Breast epithelium (tissue), 4 donors: ENCODE measurements around the gene MTF2. TPM values are rescaled to one million over a fixed set of nuclear protein-coding genes. Genes with fewer than 3 reads are reported as not detected.

Experiments used
- DNase-seq, 2 donors: peaks; one replicate each; pipeline ENCODE4 v3.0.0-alpha.2; 2019; ENCODE audit warnings: low spot score in 2 of 2
- H3K27ac ChIP-seq, 2 donors: fragments of 200-600 bp; sonication (generic) in 1 of 2; one replicate each; pipeline ENCODE4 v1.5.1; 2016 to 2019; ENCODE audit warnings: mild to moderate bottlenecking in 1 of 2
- H3K27me3 ChIP-seq, 2 donors: fragments of 200-600 bp; sonication (generic) in 1 of 2; one replicate each; pipeline versions ENCODE4 v1.5.1 to v1.6.0; 2017 to 2019; ENCODE audit warnings: control low read depth in 1 of 2, mild to moderate bottlenecking in 1 of 2
- H3K36me3 ChIP-seq: fragments of 200-600 bp; one replicate; pipeline ENCODE4 v1.5.1; 2019
- H3K4me1 ChIP-seq, 2 donors: fragments of 200-600 bp; sonication (generic); one replicate each; pipeline ENCODE4 v1.5.1; 2016 to 2019; ENCODE audit warnings: control low read depth in 1 of 2
- H3K4me3 ChIP-seq, 3 donors: fragments of 200-600 bp; sonication (generic); 1 replicate in 2 of 3; 2 replicates in 1 of 3; pipeline ENCODE4 v1.5.1; 2016 to 2019; ENCODE audit warnings: mild to moderate bottlenecking in 3 of 3, moderate library complexity in 2 of 3
- H3K9me3 ChIP-seq, 2 donors: fragments of 200-600 bp; sonication (generic) in 1 of 2; one replicate each; pipeline ENCODE4 v1.5.1; 2016 to 2019; ENCODE audit warnings: control low read depth in 1 of 2
- POLR2A ChIP-seq: fragments of 450-650 bp; IDR thresholded peaks from one replicate; pipeline ENCODE4 v1.6.1; 2016; ENCODE audit warnings: antibody characterized with exemption, mild to moderate bottlenecking, moderate library complexity
- POLR2AphosphoS5 ChIP-seq, 3 donors: sonication (generic); formaldehyde crosslinking; IDR thresholded peaks; one replicate each; pipeline ENCODE4 v1.6.1; 2017; ENCODE audit warnings: antibody characterized with exemption in 3 of 3
- intact Hi-C: fragments of 100-400 bp; cut with DNase I; formaldehyde crosslinking; loops from one replicate; pipeline ENCODE4 v1.15.1; 2023; ENCODE audit warnings: low total_unique reads
- total RNA-seq, 3 donors: library from RNA; depleted of rRNA; stranded (reverse); fragments of >200 nt; gene quantifications; one replicate each; pipeline ENCODE4 v1.1.0, GENCODE V29; 2016
- TF ChIP-seq, protein P1 (sequence below), 3 donors: fragments of 450-650 bp; IDR thresholded peaks; one replicate each; pipeline ENCODE4 v1.5.1; 2016 to 2017; ENCODE audit warnings: antibody characterized with exemption in 3 of 3, mild to moderate bottlenecking in 3 of 3, moderate library complexity in 3 of 3

Gene MTF2
- total RNA-seq, 3 donors from 2014 or later: 11.0 to 37.9 (median 32.1) TPM

DNA sequence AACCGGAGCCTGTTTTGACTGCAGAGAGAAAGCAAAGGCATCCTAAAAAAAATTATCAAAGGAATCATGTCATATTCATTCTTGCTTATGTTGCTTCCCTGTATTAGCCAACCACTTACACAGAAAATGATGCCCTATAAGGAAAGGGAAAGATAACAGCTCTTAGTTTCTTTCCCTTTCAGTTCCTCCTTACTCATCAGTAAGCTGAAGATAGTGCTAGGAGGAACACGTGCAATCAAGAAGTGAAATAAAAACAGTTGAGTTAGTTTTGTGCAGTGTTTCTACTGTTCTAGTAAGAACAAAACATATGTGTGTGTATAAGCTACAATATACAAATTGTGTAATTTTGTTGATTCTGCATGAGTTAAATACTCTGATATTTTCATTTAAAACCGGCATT, 45.3 kb upstream of the MTF2 start:
- H3K9me3 ChIP-seq: no peaks in the 10 kb centered on the region
- no peak for DNase-seq
- H3K4me1 ChIP-seq: no peaks in the 10 kb centered on the region
- intact Hi-C loops: no loop called here
- H3K27me3 ChIP-seq: no peaks in the 10 kb centered on the region
- H3K27ac ChIP-seq: no peak overlapping the region
- no peaks in the 10 kb centered on the region for H3K36me3 ChIP-seq
- H3K4me3 ChIP-seq: no peak overlapping the region
- TF ChIP-seq POLR2AphosphoS5 (IDR thresholded peaks at IDR 0.05) (no peak), POLR2A (no peak)
- TF ChIP-seq, protein P1, sequence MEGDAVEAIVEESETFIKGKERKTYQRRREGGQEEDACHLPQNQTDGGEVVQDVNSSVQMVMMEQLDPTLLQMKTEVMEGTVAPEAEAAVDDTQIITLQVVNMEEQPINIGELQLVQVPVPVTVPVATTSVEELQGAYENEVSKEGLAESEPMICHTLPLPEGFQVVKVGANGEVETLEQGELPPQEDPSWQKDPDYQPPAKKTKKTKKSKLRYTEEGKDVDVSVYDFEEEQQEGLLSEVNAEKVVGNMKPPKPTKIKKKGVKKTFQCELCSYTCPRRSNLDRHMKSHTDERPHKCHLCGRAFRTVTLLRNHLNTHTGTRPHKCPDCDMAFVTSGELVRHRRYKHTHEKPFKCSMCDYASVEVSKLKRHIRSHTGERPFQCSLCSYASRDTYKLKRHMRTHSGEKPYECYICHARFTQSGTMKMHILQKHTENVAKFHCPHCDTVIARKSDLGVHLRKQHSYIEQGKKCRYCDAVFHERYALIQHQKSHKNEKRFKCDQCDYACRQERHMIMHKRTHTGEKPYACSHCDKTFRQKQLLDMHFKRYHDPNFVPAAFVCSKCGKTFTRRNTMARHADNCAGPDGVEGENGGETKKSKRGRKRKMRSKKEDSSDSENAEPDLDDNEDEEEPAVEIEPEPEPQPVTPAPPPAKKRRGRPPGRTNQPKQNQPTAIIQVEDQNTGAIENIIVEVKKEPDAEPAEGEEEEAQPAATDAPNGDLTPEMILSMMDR (IDR thresholded peaks at IDR 0.05): no peak

DNA sequence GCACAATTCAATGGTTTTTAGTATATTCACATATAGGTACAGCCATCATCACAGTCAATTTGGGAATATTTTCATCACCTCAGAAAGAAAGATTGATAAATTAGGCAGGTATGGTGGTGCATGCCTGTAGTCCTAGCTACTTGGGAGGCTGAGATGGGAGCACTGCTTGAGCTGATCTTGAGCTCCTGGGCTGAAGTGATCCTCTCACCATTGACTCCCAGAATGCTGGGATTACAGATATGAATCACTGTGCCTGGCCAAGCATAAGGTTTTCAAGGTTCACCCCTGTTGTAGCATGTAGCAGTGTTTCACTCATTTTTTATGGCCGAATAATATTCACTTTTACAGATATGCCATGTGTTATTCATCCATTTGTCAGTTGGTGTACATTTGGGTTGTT, 44.7 kb upstream of the MTF2 start:
- intact Hi-C loops: no loop called here
- H3K27me3 ChIP-seq: no peaks in the 10 kb centered on the region
- H3K4me1 ChIP-seq: no peaks in the 10 kb centered on the region
- no peaks in the 10 kb centered on the region for H3K36me3 ChIP-seq
- no peak for DNase-seq
- TF ChIP-seq POLR2A: no peak
- TF ChIP-seq POLR2AphosphoS5 (IDR thresholded peaks at IDR 0.05): no peak
- no peak overlapping the region for H3K4me3 ChIP-seq
- H3K27ac ChIP-seq: no peak overlapping the region
- no peaks in the 10 kb centered on the region for H3K9me3 ChIP-seq

DNA sequence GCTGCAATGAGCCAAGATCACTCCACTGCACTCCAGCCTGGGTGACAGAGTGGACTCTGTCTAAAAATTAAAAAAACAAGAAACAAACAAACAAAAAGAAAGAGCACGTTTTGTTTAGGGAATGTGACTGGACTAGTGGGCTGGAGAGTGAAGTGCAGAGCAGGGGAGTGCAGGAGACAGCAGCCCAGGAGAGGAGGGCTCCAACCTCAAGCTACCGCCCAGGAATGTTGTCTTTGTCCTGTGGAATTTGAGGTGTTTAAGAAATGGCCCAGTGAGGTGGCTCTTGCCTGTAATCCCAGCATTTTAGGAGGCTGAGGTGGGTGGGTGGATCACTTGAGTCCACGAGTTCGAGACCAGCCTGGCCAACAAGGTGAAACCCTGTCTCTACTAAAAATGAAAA, 42.4 kb upstream of the MTF2 start:
- no peaks in the 10 kb centered on the region for H3K36me3 ChIP-seq
- intact Hi-C loops: no loop called here

DNA sequence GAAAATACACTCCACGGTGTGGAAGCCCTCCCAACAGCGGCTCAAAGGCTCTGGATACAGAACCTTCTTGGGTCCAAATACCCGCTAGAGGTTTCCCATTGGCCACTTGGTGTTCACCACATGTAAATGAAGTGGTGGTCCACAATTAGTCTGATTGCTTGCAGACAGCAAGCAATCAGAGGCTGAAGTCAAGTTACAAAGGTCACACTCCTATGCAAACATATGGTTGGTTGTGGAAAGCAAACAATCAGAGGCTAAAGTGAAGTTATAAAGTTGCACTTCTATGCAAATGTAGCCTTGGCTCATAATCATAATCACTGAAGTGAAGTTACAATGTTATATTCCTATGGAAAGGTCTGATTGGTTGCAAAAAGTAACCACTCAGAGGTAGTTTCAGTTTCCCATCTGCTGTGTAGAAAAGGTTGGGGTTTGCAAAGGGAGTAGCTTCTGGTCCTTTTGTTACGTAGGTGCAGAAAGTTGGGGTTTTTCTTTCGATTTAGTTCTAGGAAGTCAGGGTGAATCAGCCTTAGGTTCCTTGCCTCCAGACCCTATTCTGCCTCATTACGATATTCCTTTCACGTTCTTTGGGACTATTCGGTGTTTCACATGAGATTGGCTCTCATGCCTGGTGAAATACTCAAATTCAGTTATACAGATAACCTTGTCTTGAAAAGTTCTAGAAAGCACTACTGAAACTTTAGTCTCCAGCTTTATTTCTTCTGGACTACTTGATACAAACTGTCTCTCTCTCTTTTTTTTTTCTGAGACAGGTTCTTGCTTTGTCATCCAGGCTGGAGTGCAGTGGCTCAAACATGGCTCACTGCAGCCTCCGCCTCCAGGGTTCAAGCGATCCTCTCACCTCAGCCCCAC, 36.7 kb upstream of the MTF2 start:
- no peak overlapping the region for H3K27ac ChIP-seq
- H3K9me3 ChIP-seq: no peaks in the 10 kb centered on the region
- peak overlapping the region in 2 of 3 donors; percentile 20 to 22 for H3K4me3 ChIP-seq
- no peak for DNase-seq
- TF ChIP-seq POLR2A (no peak), POLR2AphosphoS5 (IDR thresholded peaks at IDR 0.05) (no peak)
- TF ChIP-seq, protein P1 (IDR thresholded peaks at IDR 0.05): no peak
- no peaks in the 10 kb centered on the region for H3K27me3 ChIP-seq
- H3K4me1 ChIP-seq: no peaks in the 10 kb centered on the region
- no peaks in the 10 kb centered on the region for H3K36me3 ChIP-seq
- intact Hi-C loops: no loop called here

More for the DNA sequence above, 42.4 kb upstream of the MTF2 start:
- no peak for DNase-seq
- Histone ChIP-seq H3K4me1 (no peaks in the 10 kb centered on the region), H3K27me3 (no peaks in the 10 kb centered on the region), H3K27ac (no peak overlapping the region), H3K9me3 (no peaks in the 10 kb centered on the region), H3K4me3 (no peak overlapping the region)
- TF ChIP-seq POLR2A: no peak
- TF ChIP-seq, protein P1 (IDR thresholded peaks at IDR 0.05): no peak
- no peak for TF ChIP-seq POLR2AphosphoS5 (IDR thresholded peaks at IDR 0.05)

DNA sequence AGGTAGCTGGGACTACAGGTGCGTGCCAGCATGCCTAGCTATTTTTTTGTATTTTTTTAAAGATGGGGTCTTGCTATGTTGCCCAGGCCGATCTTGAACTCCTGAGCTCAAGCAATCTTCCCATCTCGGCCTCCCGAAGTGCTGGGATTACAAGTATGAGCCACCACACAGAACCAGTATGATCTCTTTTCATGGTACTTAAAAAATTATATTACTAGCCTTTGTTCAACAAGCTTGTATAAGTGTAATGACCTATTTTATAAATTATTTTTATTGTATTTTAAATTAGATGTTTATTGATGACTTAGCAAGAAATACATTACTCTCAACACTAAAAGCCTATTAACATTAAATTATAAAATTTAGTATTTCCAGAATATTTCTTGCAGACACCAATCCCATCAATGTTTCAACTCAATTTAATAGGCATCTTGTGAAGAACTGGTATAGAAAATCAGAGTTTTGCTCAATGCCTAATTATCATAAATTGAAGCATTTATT, 36.0 kb upstream of the MTF2 start:
- TF ChIP-seq POLR2AphosphoS5 (IDR thresholded peaks at IDR 0.05) (no peak), POLR2A (no peak)
- TF ChIP-seq, protein P1 (IDR thresholded peaks at IDR 0.05): no peak
- no peak overlapping the region for H3K4me3 ChIP-seq
- H3K9me3 ChIP-seq: no peaks in the 10 kb centered on the region
- intact Hi-C loops: no loop called here
- H3K4me1 ChIP-seq: no peaks in the 10 kb centered on the region
- H3K27me3 ChIP-seq: no peaks in the 10 kb centered on the region
- no peaks in the 10 kb centered on the region for H3K36me3 ChIP-seq
- no peak overlapping the region for H3K27ac ChIP-seq
- no peak for DNase-seq
